OCI-LY1 (cell line): ENCODE measurements around the gene ROBO1.
"Not testable (repeated sequence)": the region's sequence is repeated elsewhere in the genome, so short reads cannot be mapped to it uniquely, and the experiment has no call there.

Experiments used
- H2AFZ ChIP-seq: fragments of 200-600 bp; sonication (generic), shearing (Covaris generic); 2 replicates; pipeline ENCODE4 v1.6.0; 2014; ENCODE audit warnings: antibody characterized with exemption, mild to moderate bottlenecking, low read length
- H3F3A ChIP-seq: fragments of 200-600 bp; sonication (generic), shearing (Covaris generic); 2 replicates; pipeline ENCODE4 v1.6.0; 2014; ENCODE audit warnings: mild to moderate bottlenecking, antibody characterized with exemption, low read length, moderate library complexity; ENCODE audit not compliant: insufficient read depth
- H3K27ac ChIP-seq: fragments of 200-600 bp; sonication (generic); 2 replicates; pipeline ENCODE4 v1.5.1; 2014; ENCODE audit warnings: low read length, mixed run types, mild to moderate bottlenecking, low read depth; ENCODE audit not compliant: poor library complexity, severe bottlenecking
- H3K27me3 ChIP-seq: fragments of 200-600 bp; sonication (generic); 2 replicates; pipeline ENCODE4 v1.6.0; 2014; ENCODE audit warnings: antibody characterized with exemption, mild to moderate bottlenecking, low read length, moderate library complexity; ENCODE audit not compliant: insufficient read depth
- H3K36me3 ChIP-seq: fragments of 200-600 bp; sonication (generic); 2 replicates; pipeline ENCODE4 v1.6.1; 2014; ENCODE audit warnings: mild to moderate bottlenecking, antibody characterized with exemption, low read length, moderate library complexity, mixed read lengths; ENCODE audit not compliant: insufficient read depth
- H3K4me1 ChIP-seq: fragments of 200-600 bp; sonication (generic); 2 replicates; pipeline ENCODE4 v1.5.1; 2014; ENCODE audit warnings: mild to moderate bottlenecking, low read length, moderate library complexity; ENCODE audit not compliant: insufficient read depth, severe bottlenecking
- H3K4me2 ChIP-seq: fragments of 200-600 bp; sonication (generic), shearing (Covaris generic); 2 replicates; pipeline ENCODE4 v1.6.1; 2014; ENCODE audit warnings: low read length
- H3K4me3 ChIP-seq: fragments of 200-600 bp; sonication (generic); 2 replicates; pipeline ENCODE4 v1.5.1; 2014; ENCODE audit warnings: low read length, low read depth, mild to moderate bottlenecking, mixed read lengths; ENCODE audit not compliant: poor library complexity, severe bottlenecking
- H3K79me2 ChIP-seq: fragments of 200-600 bp; shearing (Covaris generic); 2 replicates; pipeline ENCODE4 v1.6.1; 2016; ENCODE audit warnings: mixed run types, low read length, mixed read lengths; ENCODE audit not compliant: insufficient read depth
- H3K9ac ChIP-seq: fragments of 200-600 bp; sonication (generic), shearing (Covaris generic); 2 replicates; pipeline ENCODE4 v1.6.1; 2014; ENCODE audit warnings: mild to moderate bottlenecking, low read length, mixed read lengths
- H3K9me2 ChIP-seq: fragments of 200-600 bp; sonication (generic), shearing (Covaris generic); 2 replicates; pipeline ENCODE4 v1.6.1; 2014; ENCODE audit warnings: low read depth, mild to moderate bottlenecking, low read length, mixed read lengths
- H3K9me3 ChIP-seq: fragments of 200-600 bp; shearing (Covaris generic); 2 replicates; pipeline ENCODE4 v1.6.1; 2014; ENCODE audit warnings: low read length, mixed read lengths
- H4K20me1 ChIP-seq: fragments of 200-600 bp; sonication (generic), shearing (Covaris generic); 2 replicates; pipeline ENCODE4 v1.6.0; 2016; ENCODE audit warnings: mild to moderate bottlenecking, low read length; ENCODE audit not compliant: insufficient read depth
- CTCF ChIP-seq: fragments of 200-600 bp; sonication (generic), shearing (Covaris generic); IDR thresholded peaks from 2 replicates; pipeline ENCODE4 v1.5.1; 2017; ENCODE audit warnings: mild to moderate bottlenecking, antibody characterized with exemption, low read length, moderate library complexity, mixed read lengths
- EZH2 ChIP-seq: fragments of 200-600 bp; sonication (generic), shearing (Covaris generic); IDR thresholded peaks from 2 replicates; pipeline ENCODE4 v1.8.0; 2017; ENCODE audit warnings: borderline replicate concordance, mixed run types, mild to moderate bottlenecking, antibody characterized with exemption, low read length, moderate library complexity, mixed read lengths

ROBO1 gene

GRCh38 chr3:79175870-79176269, 591.9 kb downstream of the ROBO1 start:
- Histone ChIP-seq H3K4me1 (no peaks in the 10 kb centered on the region), H3F3A (no peaks in the 10 kb centered on the region), H3K27me3 (no peaks in the 10 kb centered on the region), H3K4me3 (no peak overlapping the region), H3K4me2 (no peak overlapping the region), H2AFZ (no peak overlapping the region), H3K36me3 (no peaks in the 10 kb centered on the region), H3K27ac (no peak overlapping the region), H3K9ac (no peak overlapping the region), H3K9me3 (no peaks in the 10 kb centered on the region), H4K20me1 (no peaks in the 10 kb centered on the region), H3K79me2 (no peaks in the 10 kb centered on the region), H3K9me2 (no peaks in the 10 kb centered on the region)
- TF ChIP-seq CTCF (no peak), EZH2 (no peak)

- H2AFZ ChIP-seq, H3K4me1 ChIP-seq, H3K4me2 ChIP-seq, H3K9ac ChIP-seq, H3F3A ChIP-seq, H3K27ac ChIP-seq, H3K27me3 ChIP-seq, H3K9me3 ChIP-seq, H4K20me1 ChIP-seq, H3K9me2 ChIP-seq, H3K4me3 ChIP-seq, H3K79me2 ChIP-seq, H3K36me3 ChIP-seq: not testable (repeated sequence)
Observed at GRCh38 chr3:79173259-79173658, 594.5 kb downstream of the ROBO1 start.

GRCh38 chr3:79172241-79172640, 595.6 kb downstream of the ROBO1 start:
- Histone ChIP-seq H3K79me2 (no peaks in the 10 kb centered on the region), H3K9ac (no peak overlapping the region), H3K27me3 (no peaks in the 10 kb centered on the region), H2AFZ (no peak overlapping the region), H3K9me3 (no peaks in the 10 kb centered on the region), H3K27ac (no peak overlapping the region), H3K9me2 (no peaks in the 10 kb centered on the region), H3K4me2 (no peak overlapping the region), H3K4me3 (no peak overlapping the region), H3F3A (no peaks in the 10 kb centered on the region), H4K20me1 (no peaks in the 10 kb centered on the region), H3K36me3 (no peaks in the 10 kb centered on the region), H3K4me1 (no peaks in the 10 kb centered on the region)
- TF ChIP-seq EZH2, result no peak
- TF ChIP-seq CTCF, result no peak

GRCh38 chr3:79170021-79170420, 597.8 kb downstream of the ROBO1 start:
- Histone ChIP-seq H3K4me2 (no peak overlapping the region), H3K79me2 (no peaks in the 10 kb centered on the region), H3K4me1 (no peaks in the 10 kb centered on the region), H3K36me3 (no peaks in the 10 kb centered on the region), H3K27me3 (no peaks in the 10 kb centered on the region), H4K20me1 (no peaks in the 10 kb centered on the region), H3K9me3 (no peaks in the 10 kb centered on the region), H3K9me2 (no peaks in the 10 kb centered on the region), H2AFZ (no peak overlapping the region), H3K27ac (no peak overlapping the region), H3F3A (no peaks in the 10 kb centered on the region), H3K9ac (no peak overlapping the region), H3K4me3 (no peak overlapping the region)
- TF ChIP-seq EZH2 (no peak), CTCF (no peak)
